Erythroblast (primary cell): ENCODE data around the gene TSKS.

ENCODE experiments used
- GATA1 ChIP-seq: IDR thresholded peaks from 2 replicates; pipeline ENCODE4 v1.6.1; 2011; ENCODE audit warnings: low read depth, mild to moderate bottlenecking, control low read depth, low read length, moderate library complexity
- POLR2A ChIP-seq: IDR thresholded peaks from 2 replicates; pipeline ENCODE4 v1.6.1; 2011; ENCODE audit warnings: mild to moderate bottlenecking, low read length

GRCh38 chr19:49739933-49740332 is 23.2 kb downstream of the TSKS start:
- TF ChIP-seq POLR2A = no peak
- no peak for TF ChIP-seq GATA1
